CD14-positive monocyte (primary cell): ENCODE measurements around the gene ARHGEF11. TPM values are rescaled to one million over a fixed set of nuclear protein-coding genes. Genes with fewer than 3 reads are reported as not detected.

Experiments used
- DNase-seq, 3 donors: peaks; one replicate each; pipeline ENCODE4 v3.0.0-alpha.2; 2011 to 2022
- H2AFZ ChIP-seq: 2 replicates; pipeline ENCODE4 v1.6.0; 2012; ENCODE audit warnings: mild to moderate bottlenecking, low read depth, low read length, inconsistent platforms; ENCODE audit not compliant: insufficient read depth, poor library complexity, severe bottlenecking
- H3K27ac ChIP-seq, 2 donors: 1 replicate in 1 of 2; 2 replicates in 1 of 2; pipeline ENCODE4 v1.5.1; 2012 to 2013; ENCODE audit warnings: low read length in 2 of 2, control low read depth in 1 of 2, inconsistent platforms in 1 of 2, low read depth in 1 of 2, mild to moderate bottlenecking in 1 of 2
- H3K27me3 ChIP-seq, 2 donors: one replicate each; pipeline versions ENCODE4 v1.6.0 to v1.6.1; 2011 to 2013; ENCODE audit warnings: low read length in 2 of 2; ENCODE audit not compliant: control insufficient read depth in 2 of 2, insufficient read depth in 2 of 2
- H3K36me3 ChIP-seq, 2 donors: replicated peaks in 1 of 2; 1 replicate in 1 of 2; 2 replicates in 1 of 2; pipeline versions ENCODE4 v1.5.1 to v1.6.1; 2012 to 2013; ENCODE audit warnings: low read length in 2 of 2, control low read depth in 1 of 2, inconsistent platforms in 1 of 2, mild to moderate bottlenecking in 1 of 2; ENCODE audit not compliant: insufficient read depth in 2 of 2, control insufficient read depth in 1 of 2
- H3K4me1 ChIP-seq, 2 donors: 1 replicate in 1 of 2; 2 replicates in 1 of 2; pipeline versions ENCODE4 v1.5.1 to v1.6.1; 2012 to 2013; ENCODE audit warnings: low read length in 2 of 2, control low read depth in 1 of 2, inconsistent platforms in 1 of 2, mild to moderate bottlenecking in 1 of 2, moderate library complexity in 1 of 2; ENCODE audit not compliant: insufficient read depth in 2 of 2, control insufficient read depth in 1 of 2
- H3K4me2 ChIP-seq: replicated peaks from 2 replicates; pipeline ENCODE3; 2012; ENCODE audit warnings: low read length, moderate library complexity, mild to moderate bottlenecking; ENCODE audit not compliant: poor library complexity, severe bottlenecking; ENCODE audit errors: extremely low read depth
- H3K4me3 ChIP-seq, 3 experiments: fragments of 200-600 bp in 1 of 3; sonication (generic) in 1 of 3; replicated peaks in 1 of 3; 1 replicate in 2 of 3; 2 replicates in 1 of 3; pipeline ENCODE4 v1.5.1; 2011 to 2013; ENCODE audit warnings: low read length in 3 of 3, mild to moderate bottlenecking in 3 of 3, control low read depth in 2 of 3, low read depth in 2 of 3, inconsistent platforms in 1 of 3, moderate library complexity in 1 of 3
- H3K79me2 ChIP-seq: 2 replicates; pipeline ENCODE4 v1.6.0; 2012; ENCODE audit warnings: mild to moderate bottlenecking, control low read depth, inconsistent platforms, low read length, moderate library complexity; ENCODE audit not compliant: insufficient read depth
- H3K9ac ChIP-seq: 2 replicates; pipeline ENCODE4 v1.6.0; 2017; ENCODE audit warnings: low read length, mild to moderate bottlenecking; ENCODE audit not compliant: insufficient read depth, poor library complexity, severe bottlenecking
- H3K9me3 ChIP-seq, 2 donors: replicated peaks in 1 of 2; 1 replicate in 1 of 2; 2 replicates in 1 of 2; pipeline versions ENCODE4 v1.5.1 to v1.6.1; 2012 to 2013; ENCODE audit warnings: low read length in 2 of 2, control low read depth in 1 of 2; ENCODE audit not compliant: control insufficient read depth in 1 of 2, insufficient read depth in 1 of 2
- H4K20me1 ChIP-seq: 2 replicates; pipeline ENCODE4 v1.6.0; 2012; ENCODE audit warnings: mild to moderate bottlenecking, low read length, control low read depth, moderate library complexity; ENCODE audit not compliant: insufficient read depth
- H3K27ac Mint-ChIP-seq, 7 donors: one replicate each; pipeline ENCODE4 v1.8.0; 2020; ENCODE audit warnings: mild to moderate bottlenecking in 7 of 7, mixed read lengths in 7 of 7, moderate library complexity in 6 of 7, inconsistent platforms in 2 of 7
- H3K27me3 Mint-ChIP-seq, 3 donors: one replicate each; pipeline ENCODE4 v1.8.0; 2021 to 2022; ENCODE audit warnings: low read depth in 3 of 3, mild to moderate bottlenecking in 3 of 3, mixed read lengths in 3 of 3, moderate library complexity in 3 of 3, inconsistent platforms in 1 of 3
- H3K36me3 Mint-ChIP-seq, 2 donors: one replicate each; pipeline ENCODE4 v1.8.0; 2020; ENCODE audit warnings: mixed read lengths in 2 of 2, inconsistent platforms in 1 of 2, mild to moderate bottlenecking in 1 of 2
- H3K4me1 Mint-ChIP-seq: one replicate; pipeline ENCODE4 v1.8.0; 2020; ENCODE audit warnings: mild to moderate bottlenecking, mixed read lengths
- H3K4me3 Mint-ChIP-seq, 2 donors: one replicate each; pipeline ENCODE4 v1.8.0; 2020; ENCODE audit warnings: mild to moderate bottlenecking in 2 of 2, mixed read lengths in 2 of 2, moderate library complexity in 1 of 2
- H3K9me3 Mint-ChIP-seq, 7 donors: one replicate each; pipeline ENCODE4 v1.8.0; 2020 to 2022; ENCODE audit warnings: mixed read lengths in 7 of 7, mild to moderate bottlenecking in 6 of 7, moderate library complexity in 6 of 7, inconsistent platforms in 2 of 7
- WGBS: methylation state at CpG from one replicate; pipeline ENCODE4 v1.1.5; 2013; ENCODE audit warnings: missing lambda C conversion rate; ENCODE audit not compliant: insufficient coverage; 5-methylcytosine and 5-hydroxymethylcytosine counted together
- intact Hi-C, 2 donors: fragments of 100-400 bp; cut with micrococcal nuclease; formaldehyde crosslinking; loops; one replicate each; pipeline versions ENCODE4 v1.15.0 to v1.15.1; 2023
- polyA plus RNA-seq, 3 donors: library from polyadenylated mRNA; depleted of rRNA in 1 of 3; unstranded in 2 of 3; stranded (reverse) in 1 of 3; fragments of 300-500 nt in 2 of 3; fragments of >200 nt in 1 of 3; fragmentation: Illumina TruSeq in 2 of 3; gene quantifications; 1 replicate in 2 of 3; 2 replicates in 1 of 3; pipeline ENCODE4 v1.2.3, GENCODE V29; 2012 to 2021
- TF ChIP-seq, protein P1 (sequence below): fragments of 200-600 bp; IDR thresholded peaks from one replicate; pipeline ENCODE4 v1.8.0; 2022; ENCODE audit warnings: antibody characterized with exemption, mild to moderate bottlenecking

ARHGEF11 gene
- polyA plus RNA-seq, 3 donors: 17.0 to 78.5 (median 17.7) TPM

DNA sequence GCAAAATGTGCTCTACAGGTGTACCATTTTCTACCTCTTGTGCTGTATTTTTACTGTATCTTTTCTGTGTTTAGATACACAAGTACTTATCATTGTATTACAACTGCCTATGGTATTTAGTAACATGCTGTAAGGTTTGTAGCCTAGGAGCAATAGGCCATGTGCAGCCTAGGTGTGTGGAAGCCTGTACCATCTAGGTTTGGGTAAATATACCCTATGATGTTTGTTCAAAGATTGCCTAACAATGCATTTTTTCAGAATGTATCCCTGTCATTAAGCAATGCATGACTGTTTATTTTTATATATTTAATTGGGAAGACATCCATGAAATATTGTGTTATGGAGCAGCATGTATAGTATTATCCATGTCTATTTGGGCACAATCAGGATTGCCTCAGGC is 43.1 kb upstream of the ARHGEF11 start:
- Histone ChIP-seq H4K20me1 (no peaks in the 10 kb centered on the region), H3K9me3 (no peaks in the 10 kb centered on the region), H3K4me3 (no peak overlapping the region), H2AFZ (no peak overlapping the region), H3K9ac (no peak overlapping the region), H3K4me1 (peaks cover 19% of the 10 kb centered on the region in 2 donors), H3K36me3 (no peaks in the 10 kb centered on the region), H3K79me2 (no peaks in the 10 kb centered on the region), H3K27me3 (no peaks in the 10 kb centered on the region), H3K4me2 (no peak overlapping the region), H3K27ac (no peak overlapping the region)
- peaks cover 11% of the 10 kb centered on the region for H3K4me1 Mint-ChIP-seq
- intact Hi-C loops: loop anchor here in 1 of 2 donors (1.0 kb wide), 1 partner anchor 67 kb away; no protein-coding TSS in a partner anchor
- no peaks in the 10 kb centered on the region for H3K36me3 Mint-ChIP-seq
- TF ChIP-seq, protein P1, sequence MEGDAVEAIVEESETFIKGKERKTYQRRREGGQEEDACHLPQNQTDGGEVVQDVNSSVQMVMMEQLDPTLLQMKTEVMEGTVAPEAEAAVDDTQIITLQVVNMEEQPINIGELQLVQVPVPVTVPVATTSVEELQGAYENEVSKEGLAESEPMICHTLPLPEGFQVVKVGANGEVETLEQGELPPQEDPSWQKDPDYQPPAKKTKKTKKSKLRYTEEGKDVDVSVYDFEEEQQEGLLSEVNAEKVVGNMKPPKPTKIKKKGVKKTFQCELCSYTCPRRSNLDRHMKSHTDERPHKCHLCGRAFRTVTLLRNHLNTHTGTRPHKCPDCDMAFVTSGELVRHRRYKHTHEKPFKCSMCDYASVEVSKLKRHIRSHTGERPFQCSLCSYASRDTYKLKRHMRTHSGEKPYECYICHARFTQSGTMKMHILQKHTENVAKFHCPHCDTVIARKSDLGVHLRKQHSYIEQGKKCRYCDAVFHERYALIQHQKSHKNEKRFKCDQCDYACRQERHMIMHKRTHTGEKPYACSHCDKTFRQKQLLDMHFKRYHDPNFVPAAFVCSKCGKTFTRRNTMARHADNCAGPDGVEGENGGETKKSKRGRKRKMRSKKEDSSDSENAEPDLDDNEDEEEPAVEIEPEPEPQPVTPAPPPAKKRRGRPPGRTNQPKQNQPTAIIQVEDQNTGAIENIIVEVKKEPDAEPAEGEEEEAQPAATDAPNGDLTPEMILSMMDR: no peak
- peaks cover 0 to 2% (median 0%) of the 10 kb centered on the region in 7 donors for H3K9me3 Mint-ChIP-seq
- no peak for DNase-seq
- no peak overlapping the region for H3K4me3 Mint-ChIP-seq
- H3K27ac Mint-ChIP-seq: no peak overlapping the region
- H3K27me3 Mint-ChIP-seq: peaks cover 2 to 13% (median 3%) of the 10 kb centered on the region in 3 donors

DNA sequence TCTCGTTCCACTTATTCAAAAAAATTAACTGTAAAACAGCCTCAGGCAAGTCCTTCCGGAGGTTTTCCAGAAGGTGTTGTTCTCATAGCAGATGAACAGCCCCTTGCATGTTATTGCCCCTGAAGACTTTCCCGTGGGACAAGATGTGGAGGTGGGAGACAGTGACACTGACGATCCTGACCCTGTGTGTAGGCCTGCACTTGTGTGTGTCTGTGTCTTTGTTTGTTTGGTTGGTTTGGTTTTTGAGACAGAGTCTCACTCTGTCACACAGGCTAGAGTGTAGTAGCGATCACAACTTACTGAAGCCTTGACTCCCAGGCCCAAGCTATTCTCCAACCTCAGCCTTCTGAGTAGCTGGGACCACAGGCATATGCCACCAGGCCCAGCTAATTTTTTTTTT is 41.5 kb upstream of the ARHGEF11 start:
- Histone ChIP-seq H3K4me1 (peaks cover 19% of the 10 kb centered on the region in 2 donors), H3K27ac (no peak overlapping the region), H4K20me1 (no peaks in the 10 kb centered on the region), H3K79me2 (no peaks in the 10 kb centered on the region), H3K4me2 (no peak overlapping the region), H3K36me3 (no peaks in the 10 kb centered on the region), H3K9me3 (no peaks in the 10 kb centered on the region), H3K4me3 (no peak overlapping the region), H3K27me3 (no peaks in the 10 kb centered on the region), H2AFZ (no peak overlapping the region), H3K9ac (no peak overlapping the region)
- H3K27ac Mint-ChIP-seq: no peak overlapping the region
- H3K4me3 Mint-ChIP-seq: no peak overlapping the region
- H3K36me3 Mint-ChIP-seq: no peaks in the 10 kb centered on the region
- H3K27me3 Mint-ChIP-seq: peaks cover 3 to 13% (median 10%) of the 10 kb centered on the region in 3 donors
- no peaks in the 10 kb centered on the region for H3K9me3 Mint-ChIP-seq
- WGBS: no CpG with 5 or more reads among the region's 5 CpGs
- TF ChIP-seq, protein P1: no peak
- H3K4me1 Mint-ChIP-seq: peaks cover 11% of the 10 kb centered on the region
- intact Hi-C loops: no loop called here
- DNase-seq: no peak
